GM23248 (cell line): ENCODE measurements around the gene SLC38A8. TPM values are rescaled to one million over a fixed set of nuclear protein-coding genes. Genes with fewer than 3 reads are reported as not detected.

Experiments
- DNase-seq: peaks from one replicate; pipeline ENCODE4 v3.0.0-alpha.2; 2015
- H2AFZ ChIP-seq: fragments of 200-600 bp; sonication (generic); 2 replicates; pipeline ENCODE4 v1.6.1; 2016; ENCODE audit warnings: antibody characterized with exemption
- H3F3A ChIP-seq: fragments of 200-600 bp; sonication (generic); 2 replicates; pipeline ENCODE4 v1.6.1; 2016; ENCODE audit warnings: mild to moderate bottlenecking, antibody characterized with exemption, mixed run types; ENCODE audit not compliant: insufficient read depth
- H3K27ac ChIP-seq: fragments of 200-600 bp; sonication (generic); 2 replicates; pipeline ENCODE4 v1.5.1; 2016; ENCODE audit warnings: mild to moderate bottlenecking
- H3K27me3 ChIP-seq: fragments of 200-600 bp; sonication (generic); replicated peaks from 2 replicates; pipeline ENCODE4 v1.6.1; 2016; ENCODE audit warnings: mild to moderate bottlenecking; ENCODE audit not compliant: insufficient read depth
- H3K36me3 ChIP-seq: fragments of 200-600 bp; sonication (generic); 2 replicates; pipeline ENCODE4 v1.6.1; 2016; ENCODE audit warnings: low read depth, mild to moderate bottlenecking
- H3K4me1 ChIP-seq: fragments of 200-600 bp; sonication (generic); 2 replicates; pipeline ENCODE4 v1.6.1; 2016; ENCODE audit warnings: mild to moderate bottlenecking; ENCODE audit not compliant: insufficient read depth
- H3K4me2 ChIP-seq: fragments of 200-600 bp; sonication (generic); one replicate; pipeline ENCODE4 v1.6.1; 2016; ENCODE audit warnings: mild to moderate bottlenecking; ENCODE audit not compliant: unreplicated experiment
- H3K4me3 ChIP-seq: fragments of 200-600 bp; sonication (generic); 2 replicates; pipeline ENCODE4 v1.5.1; 2016; ENCODE audit warnings: mild to moderate bottlenecking
- H3K79me2 ChIP-seq: fragments of 200-600 bp; sonication (generic); 2 replicates; pipeline ENCODE4 v1.6.1; 2016; ENCODE audit warnings: mild to moderate bottlenecking; ENCODE audit not compliant: insufficient read depth
- H3K9ac ChIP-seq: fragments of 200-600 bp; sonication (generic); 2 replicates; pipeline ENCODE4 v1.6.1; 2016; ENCODE audit warnings: mild to moderate bottlenecking
- H3K9me2 ChIP-seq: fragments of 200-600 bp; sonication (generic); 2 replicates; pipeline ENCODE4 v1.6.1; 2016; ENCODE audit warnings: mixed run types, mild to moderate bottlenecking, moderate library complexity; ENCODE audit not compliant: insufficient read depth
- H3K9me3 ChIP-seq: fragments of 200-600 bp; sonication (generic); one replicate; pipeline ENCODE4 v1.6.1; 2017; ENCODE audit warnings: low read depth
- H4K20me1 ChIP-seq: fragments of 200-600 bp; sonication (generic); 2 replicates; pipeline ENCODE4 v1.6.0; 2016; ENCODE audit not compliant: insufficient read depth
- EZH2 ChIP-seq: fragments of 200-600 bp; sonication (generic); IDR thresholded peaks from 2 replicates; pipeline ENCODE4 v1.6.1; 2018; ENCODE audit warnings: antibody characterized with exemption, mild to moderate bottlenecking; ENCODE audit not compliant: insufficient read depth, poor library complexity, severe bottlenecking
- EZH2phosphoT487 ChIP-seq: fragments of 200-600 bp; sonication (generic); IDR thresholded peaks from 2 replicates; pipeline ENCODE4 v1.6.1; 2018; ENCODE audit warnings: antibody characterized with exemption, moderate library complexity, mild to moderate bottlenecking, low read depth; ENCODE audit not compliant: insufficient read depth
- WGBS, 2 experiments: methylation state at CpG; one replicate each; pipeline ENCODE4 v1.1.6; 2015 to 2017; ENCODE audit warnings: low lambda C conversion rate in 2 of 2, low coverage in 1 of 2; ENCODE audit errors: missing lambda C conversion rate in 2 of 2; 5-methylcytosine and 5-hydroxymethylcytosine counted together
- in situ Hi-C: fragments of 300-500 bp; cut with MboI; formaldehyde crosslinking; loops from 2 replicates; pipeline ENCODE4 v1.15.0; 2020
- polyA plus RNA-seq: library from polyadenylated mRNA; unstranded; fragments of >200 nt; fragmentation: Nextera tagmentation; extraction: Ambion mirVana; gene quantifications from 2 replicates; pipeline ENCODE4 v1.2.1, GENCODE V29; 2016
- total RNA-seq: library from RNA; depleted of rRNA; stranded (reverse); fragments of >200 nt; shearing (Covaris generic); gene quantifications from 2 replicates; pipeline ENCODE4 v1.2.3, GENCODE V29; 2014

The SLC38A8 gene
- total and polyA plus RNA-seq, 2 experiments from 2014 or later = not detected

DNA sequence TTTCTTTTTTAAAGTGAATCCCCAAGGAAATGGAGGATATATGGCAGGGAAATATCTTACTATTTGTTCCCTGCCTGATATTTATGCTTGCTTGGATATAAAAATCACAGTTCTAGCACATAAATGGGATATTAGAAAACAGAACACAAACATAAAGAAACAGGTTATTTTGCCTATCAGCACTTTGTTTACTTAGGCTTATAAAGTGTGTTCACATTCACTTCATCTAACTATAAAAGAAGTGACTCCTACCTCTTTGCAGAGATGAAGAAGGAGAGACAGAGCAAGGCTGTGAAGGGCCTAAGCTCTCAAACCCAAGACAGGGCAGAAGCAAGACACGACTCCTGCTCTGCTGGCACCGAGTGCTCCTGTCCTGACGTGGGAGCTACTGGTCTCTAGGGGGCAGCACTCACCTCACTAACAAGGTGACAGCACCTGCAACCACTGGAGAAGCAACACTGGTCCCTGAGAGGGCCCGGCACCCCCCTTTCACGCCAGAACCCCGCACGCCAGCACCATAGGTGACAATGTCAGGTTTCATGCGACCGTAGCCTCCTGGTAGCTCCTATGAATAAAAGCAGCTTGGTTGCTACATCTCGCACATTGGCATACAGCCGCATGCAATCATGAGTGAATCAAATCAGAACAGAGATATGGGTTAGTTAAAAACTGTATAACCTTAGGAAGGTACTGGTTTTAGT is 42.1 kb upstream of the SLC38A8 start:
- Histone ChIP-seq H3K4me2 (no peak overlapping the region), H3K9me3 (no peaks in the 10 kb centered on the region), H3K4me3 (no peak overlapping the region), H3K79me2 (0 out of 2 replicates have a peak, but pooled peaks cover 4% of the 10 kb centered on the region), H3F3A (no peaks in the 10 kb centered on the region), H3K27me3 (no peaks in the 10 kb centered on the region), H4K20me1 (no peaks in the 10 kb centered on the region; the same call in 1 of the 2 replicates), H3K9ac (no peak overlapping the region), H3K36me3 (peaks cover 41% of the 10 kb centered on the region; the same call in 1 of the 2 replicates), H3K9me2 (no peaks in the 10 kb centered on the region), H3K4me1 (no peaks in the 10 kb centered on the region), H3K27ac (no peak overlapping the region), H2AFZ (no peak overlapping the region)
- WGBS, 2 experiments = 66% methylated on average over 11 of the region's 11 CpGs
- DNase-seq = peak; percentile 71
- in situ Hi-C loops = no loop called here
- TF ChIP-seq EZH2phosphoT487 = no peak
- TF ChIP-seq EZH2 = no peak

DNA sequence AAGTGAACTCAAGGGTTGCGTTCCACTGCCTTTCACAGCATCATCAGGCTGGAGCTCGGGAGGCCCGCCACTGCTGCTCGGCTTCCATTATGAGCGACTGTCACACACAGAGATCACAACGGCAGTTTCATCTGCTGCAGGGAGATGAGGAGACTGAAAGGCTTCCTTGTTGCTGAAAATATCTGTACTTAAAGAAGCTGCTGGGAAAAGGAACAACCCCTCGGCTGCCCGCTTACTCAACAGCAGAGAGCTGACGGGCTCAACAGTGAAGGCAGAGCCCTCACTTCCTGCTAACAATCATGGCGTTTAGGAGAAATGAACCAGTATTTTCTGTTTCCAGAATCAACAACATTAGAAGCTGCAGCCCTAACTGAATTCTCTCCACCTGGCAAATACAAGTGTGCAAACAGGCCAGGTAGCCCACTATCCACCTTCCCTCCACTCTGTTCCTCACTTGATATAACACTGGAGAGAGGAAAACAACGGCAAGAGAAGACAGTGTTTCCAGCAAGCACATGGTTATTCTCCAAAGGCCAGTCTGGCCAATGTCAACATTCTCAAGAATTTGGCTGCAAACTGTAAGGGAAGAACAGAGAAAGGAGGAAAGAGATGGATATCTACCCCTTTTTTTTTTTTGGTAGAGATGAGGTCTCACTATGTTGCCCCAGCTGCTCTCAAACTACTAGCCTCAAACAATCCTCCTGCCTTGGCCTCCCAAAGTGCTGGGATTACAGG is 40.4 kb upstream of the SLC38A8 start:
- Histone ChIP-seq H3F3A (no peaks in the 10 kb centered on the region), H3K9me2 (no peaks in the 10 kb centered on the region), H3K9me3 (no peaks in the 10 kb centered on the region), H3K4me3 (no peak overlapping the region), H3K36me3 (peaks cover 40% of the 10 kb centered on the region; the same call in 1 of the 2 replicates), H3K4me1 (no peaks in the 10 kb centered on the region), H4K20me1 (no peaks in the 10 kb centered on the region; the same call in 1 of the 2 replicates), H3K27me3 (no peaks in the 10 kb centered on the region), H3K27ac (no peak overlapping the region), H3K9ac (no peak overlapping the region), H3K79me2 (peaks cover 11% of the 10 kb centered on the region; the same call in 1 of the 2 replicates), H3K4me2 (no peak overlapping the region), H2AFZ (no peak overlapping the region)
- WGBS, 2 experiments = 80 to 82% methylated on average over 11 of the region's 11 CpGs
- no peak for TF ChIP-seq EZH2phosphoT487
- no peak for TF ChIP-seq EZH2
- in situ Hi-C loops = no loop called here
- DNase-seq = no peak

DNA sequence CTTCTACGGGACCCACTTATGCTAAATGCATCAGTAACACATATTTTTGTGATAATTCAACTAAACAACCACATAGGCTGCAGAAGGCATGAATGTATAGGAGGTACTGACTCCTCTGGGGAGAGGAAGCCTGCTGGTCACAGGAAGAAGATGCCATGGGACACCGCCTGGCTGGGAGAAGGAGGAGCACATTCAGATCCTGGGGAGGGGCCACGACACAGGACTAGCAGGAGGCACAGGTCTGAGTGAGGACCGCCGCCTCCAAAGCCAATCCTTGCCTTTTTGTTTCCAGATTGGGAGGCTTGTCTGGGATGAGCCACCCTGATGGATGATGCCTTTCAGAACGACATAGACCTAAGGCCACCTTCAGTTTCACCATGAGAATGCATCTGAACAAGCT is 39.5 kb upstream of the SLC38A8 start:
- Histone ChIP-seq H3K9ac (no peak overlapping the region), H3K4me2 (no peak overlapping the region), H3K36me3 (peaks cover 46% of the 10 kb centered on the region; the same call in 1 of the 2 replicates), H3K79me2 (peaks cover 18% of the 10 kb centered on the region), H3K27ac (no peak overlapping the region), H3F3A (no peaks in the 10 kb centered on the region), H4K20me1 (no peaks in the 10 kb centered on the region; the same call in 1 of the 2 replicates), H2AFZ (no peak overlapping the region), H3K9me3 (no peaks in the 10 kb centered on the region), H3K4me3 (no peak overlapping the region), H3K27me3 (no peaks in the 10 kb centered on the region), H3K4me1 (no peaks in the 10 kb centered on the region), H3K9me2 (no peaks in the 10 kb centered on the region)
- WGBS, 2 experiments = 79 to 85% methylated on average over 6 of the region's 6 CpGs
- peak; percentile 3 for DNase-seq
- no peak for TF ChIP-seq EZH2phosphoT487
- in situ Hi-C loops = no loop called here

DNA sequence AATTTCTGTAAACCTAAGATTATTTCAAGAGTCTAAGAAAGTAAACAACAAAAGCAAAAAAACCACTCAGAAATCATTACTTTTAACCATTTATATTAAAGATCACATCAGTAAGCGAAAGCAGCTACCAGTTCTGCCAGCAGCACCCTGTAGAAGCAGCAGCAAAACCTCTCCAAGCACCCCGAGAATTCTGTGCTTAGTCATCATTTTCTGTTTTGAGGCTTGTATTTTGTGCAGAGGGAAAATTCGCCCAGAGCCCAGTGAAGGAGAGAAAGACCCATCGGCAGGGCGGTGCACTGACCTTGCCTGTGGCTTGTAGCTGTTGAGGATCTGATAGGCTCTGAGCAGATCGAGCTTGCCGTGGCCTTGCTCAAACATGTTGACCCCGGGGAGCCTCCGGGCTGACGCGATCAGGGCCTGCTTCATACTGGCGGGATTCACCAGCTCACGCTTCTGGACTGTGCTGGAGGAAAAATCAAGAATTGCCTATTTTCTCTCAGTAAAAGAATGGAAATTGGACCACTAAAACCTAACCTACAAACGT is 38.9 kb upstream of the SLC38A8 start:
- Histone ChIP-seq H4K20me1 (no peaks in the 10 kb centered on the region; the same call in 1 of the 2 replicates), H3K9me3 (no peaks in the 10 kb centered on the region), H3K36me3 (peaks cover 46% of the 10 kb centered on the region), H3K27me3 (no peaks in the 10 kb centered on the region), H3K27ac (no peak overlapping the region), H3F3A (no peaks in the 10 kb centered on the region), H3K9me2 (no peaks in the 10 kb centered on the region), H2AFZ (no peak overlapping the region), H3K9ac (no peak overlapping the region), H3K4me3 (no peak overlapping the region), H3K4me2 (no peak overlapping the region), H3K79me2 (peaks cover 24% of the 10 kb centered on the region), H3K4me1 (no peaks in the 10 kb centered on the region)
- WGBS, 2 experiments = 87 to 88% methylated on average over 14 of the region's 14 CpGs
- in situ Hi-C loops = no loop called here
- no peak for DNase-seq
- TF ChIP-seq EZH2phosphoT487 = no peak
- no peak for TF ChIP-seq EZH2
